Stimulated activated CD8-positive, alpha-beta memory T cell treated with anti-CD3 and anti-CD28 coated beads, Interleukin-4, amount 100 ng/mL, for 24 hours (primary cell): Measurements from ENCODE around the gene SMARCD2.
A peak's percentile ranks its signal among the peaks of the same experiment; 100 is the strongest.
"Not testable (repeated sequence)": the region's sequence is repeated elsewhere in the genome, so short reads cannot be mapped to it uniquely, and the experiment has no call there.

Experiments
- DNase-seq: peaks from one replicate; pipeline ENCODE4 v3.0.0-alpha.2; 2020; ENCODE audit warnings: low read depth

The SMARCD2 gene

GRCh38 chr17:63850401-63850800 is 7.9 kb upstream of the SMARCD2 start:
- no peak for DNase-seq

- peak; percentile 92 for DNase-seq
These were observed 6.6 kb upstream of the SMARCD2 start for GRCh38 chr17:63848834-63849689.

- DNase-seq, result no peak
These were observed 5.2 kb upstream of the SMARCD2 start for GRCh38 chr17:63847525-63848249.

GRCh38 chr17:63845509-63845908 is 3.0 kb upstream of the SMARCD2 start:
- no peak for DNase-seq

- no peak for DNase-seq
These were observed 1.6 kb upstream of the SMARCD2 start for GRCh38 chr17:63843910-63844677.

- not testable (repeated sequence) for DNase-seq
These were observed 953 bp upstream of the SMARCD2 start for GRCh38 chr17:63843387-63843888.

- no peak for DNase-seq
These were observed 329 bp downstream of the SMARCD2 start for GRCh38 chr17:63842173-63842539.

GRCh38 chr17:63841350-63842172 is 924 bp downstream of the SMARCD2 start:
- no peak for DNase-seq

GRCh38 chr17:63840591-63841349 is 1.7 kb downstream of the SMARCD2 start:
- DNase-seq, result no peak

GRCh38 chr17:63838631-63839171 is 3.8 kb downstream of the SMARCD2 start:
- no peak for DNase-seq

- no peak for DNase-seq
These were observed 4.4 kb downstream of the SMARCD2 start for GRCh38 chr17:63837962-63838600.

- no peak for DNase-seq
These were observed 5.0 kb downstream of the SMARCD2 start for GRCh38 chr17:63837480-63837879.

GRCh38 chr17:63836811-63837210 is 5.7 kb downstream of the SMARCD2 start:
- DNase-seq, result no peak

- DNase-seq, result no peak
These were observed 7.2 kb downstream of the SMARCD2 start for GRCh38 chr17:63835167-63835720.

GRCh38 chr17:63834431-63835166 is 7.9 kb downstream of the SMARCD2 start:
- DNase-seq, result peak; percentile 44

- DNase-seq, result no peak
These were observed 8.6 kb downstream of the SMARCD2 start for GRCh38 chr17:63833741-63834373.

- no peak for DNase-seq
These were observed 9.3 kb downstream of the SMARCD2 start for GRCh38 chr17:63833026-63833740.

- no peak for DNase-seq
These were observed 10.0 kb downstream of the SMARCD2 start for GRCh38 chr17:63832455-63832854.
